Measurements from ENCODE around the gene AQP6. TPM values are rescaled to one million over a fixed set of nuclear protein-coding genes. Genes with fewer than 3 reads are reported as not detected.

The AQP6 gene
- total RNA-seq, 4 donors from 2014 or later = not detected

- H3K4me1 ChIP-seq = peaks cover 0 to 3% of the 10 kb centered on the region in 2 donors
- no peaks in the 10 kb centered on the region for H3K9me3 ChIP-seq
- no peak for DNase-seq
- no peak for TF ChIP-seq CTCF (IDR thresholded peaks at IDR 0.05)
- H3K27ac ChIP-seq = peak overlapping the region in 1 of 3 donors; percentile 30
- no peaks in the 10 kb centered on the region for H3K27me3 ChIP-seq
- no peaks in the 10 kb centered on the region for H3K36me3 ChIP-seq
- intact Hi-C loops (cut with DNase I) = no loop called here
- no peak overlapping the region for H3K4me3 ChIP-seq (replicated peaks in 1 of 3)
Observed at GRCh38 chr12:50004696-50005095, 31.9 kb downstream of the AQP6 start.

GRCh38 chr12:50005175-50005574 lies 32.4 kb downstream of the AQP6 start:
- Histone ChIP-seq H3K4me1 (peaks cover 0 to 3% of the 10 kb centered on the region in 2 donors), H3K27ac (no peak overlapping the region), H3K9me3 (no peaks in the 10 kb centered on the region), H3K4me3 (replicated peaks in 1 of 3) (no peak overlapping the region), H3K27me3 (no peaks in the 10 kb centered on the region), H3K36me3 (no peaks in the 10 kb centered on the region)
- TF ChIP-seq POLR2A (IDR thresholded peaks at IDR 0.05) = no peak
- TF ChIP-seq CTCF (IDR thresholded peaks at IDR 0.05) = no peak
- no peak for DNase-seq
- WGBS, 2 donors = 92 to 93% methylated on average over 3 of the region's 3 CpGs
- intact Hi-C loops (cut with DNase I) = no loop called here

- Histone ChIP-seq H3K4me3 (replicated peaks in 1 of 3) (no peak overlapping the region), H3K4me1 (peaks cover 0 to 3% of the 10 kb centered on the region in 2 donors), H3K36me3 (no peaks in the 10 kb centered on the region), H3K27me3 (no peaks in the 10 kb centered on the region), H3K9me3 (no peaks in the 10 kb centered on the region), H3K27ac (no peak overlapping the region)
- TF ChIP-seq POLR2A (IDR thresholded peaks at IDR 0.05) (no peak), CTCF (IDR thresholded peaks at IDR 0.05) (no peak)
- intact Hi-C loops (cut with DNase I) = no loop called here
- no peak for DNase-seq
- WGBS, 2 donors = 95 to 96% methylated on average over 7 of the region's 7 CpGs
Observed at GRCh38 chr12:50006280-50006679, 33.5 kb downstream of the AQP6 start.

- no peak for DNase-seq
- 91 to 96% methylated on average over 1 of the region's 1 CpG for WGBS, 2 donors
- TF ChIP-seq POLR2A (IDR thresholded peaks at IDR 0.05) (no peak), CTCF (IDR thresholded peaks at IDR 0.05) (no peak)
- Histone ChIP-seq H3K36me3 (no peaks in the 10 kb centered on the region), H3K4me1 (peaks cover 0 to 3% of the 10 kb centered on the region in 2 donors), H3K9me3 (no peaks in the 10 kb centered on the region), H3K4me3 (replicated peaks in 1 of 3) (no peak overlapping the region), H3K27ac (no peak overlapping the region), H3K27me3 (no peaks in the 10 kb centered on the region)
- intact Hi-C loops (cut with DNase I) = no loop called here
Observed at GRCh38 chr12:50006754-50007442, 34.2 kb downstream of the AQP6 start.

- 91 to 92% methylated on average over 2 of the region's 2 CpGs for WGBS, 2 donors
- intact Hi-C loops (cut with DNase I) = no loop called here
Observed at GRCh38 chr12:50013361-50014147, 40.8 kb downstream of the AQP6 start.

More at GRCh38 chr12:50013361-50014147, 40.8 kb downstream of the AQP6 start:
- TF ChIP-seq POLR2A (IDR thresholded peaks at IDR 0.05) = no peak
- TF ChIP-seq CTCF (IDR thresholded peaks at IDR 0.05) = no peak
- no peak overlapping the region for H3K4me3 ChIP-seq (replicated peaks in 1 of 3)
- DNase-seq = no peak
- H3K27me3 ChIP-seq = no peaks in the 10 kb centered on the region
- no peaks in the 10 kb centered on the region for H3K9me3 ChIP-seq
- H3K27ac ChIP-seq = no peak overlapping the region
- no peaks in the 10 kb centered on the region for H3K36me3 ChIP-seq
- H3K4me1 ChIP-seq = peaks cover 7% of the 10 kb centered on the region in 2 donors
